Measurements from ENCODE around the gene FRMD8. TPM values are rescaled to one million over a fixed set of nuclear protein-coding genes. Genes with fewer than 3 reads are reported as not detected.

Gene FRMD8
- total RNA-seq, 4 donors from 2014 or later = 44.1 to 88.7 (median 81.0) TPM

DNA sequence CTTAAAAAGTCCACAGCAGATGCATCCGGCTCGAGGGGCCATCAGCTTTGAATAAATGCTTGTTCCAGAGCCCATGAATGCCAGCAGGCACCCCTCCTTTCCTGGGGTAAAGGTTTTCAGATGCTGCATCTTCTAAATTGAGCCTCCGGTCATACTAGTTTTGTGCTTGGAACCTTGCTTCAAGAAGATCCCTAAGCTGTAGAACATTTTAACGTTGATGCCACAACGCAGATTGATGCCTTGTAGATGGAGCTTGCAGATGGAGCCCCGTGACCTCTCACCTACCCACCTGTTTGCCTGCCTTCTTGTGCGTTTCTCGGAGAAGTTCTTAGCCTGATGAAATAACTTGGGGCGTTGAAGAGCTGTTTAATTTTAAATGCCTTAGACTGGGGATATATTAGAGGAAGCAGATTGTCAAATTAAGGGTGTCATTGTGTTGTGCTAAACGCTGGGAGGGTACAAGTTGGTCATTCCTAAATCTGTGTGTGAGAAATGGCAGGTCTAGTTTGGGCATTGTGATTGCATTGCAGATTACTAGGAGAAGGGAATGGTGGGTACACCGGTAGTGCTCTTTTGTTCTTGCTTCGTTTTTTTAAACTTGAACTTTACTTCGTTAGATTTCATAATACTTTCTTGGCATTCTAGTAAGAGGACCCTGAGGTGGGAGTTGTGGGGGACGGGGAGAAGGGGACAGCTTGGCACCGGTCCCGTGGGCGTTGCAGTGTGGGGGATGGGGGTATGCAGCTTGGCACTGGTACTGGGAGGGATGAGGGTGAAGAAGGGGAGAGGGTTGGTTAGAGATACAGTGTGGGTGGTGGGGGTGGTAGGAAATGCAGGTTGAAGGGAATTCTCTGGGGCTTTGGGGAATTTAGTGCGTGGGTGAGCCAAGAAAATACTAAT, 38.0 kb downstream of the FRMD8 start:
- no peaks in the 10 kb centered on the region for H3K9me3 ChIP-seq
- peak overlapping the region; percentile 99 to 100 (median 100) for H3K27ac ChIP-seq
- peaks cover 13 to 55% (median 20%) of the 10 kb centered on the region in 3 donors for H3K4me1 ChIP-seq
- H3K36me3 ChIP-seq = peaks cover 0 to 46% (median 38%) of the 10 kb centered on the region in 3 donors
- WGBS, 2 donors = 0% methylated on average over 17 to 18 of the region's 18 CpGs
- no peak for DNase-seq
- no peaks in the 10 kb centered on the region for H3K27me3 ChIP-seq
- intact Hi-C loops (cut with DNase I) = loop anchor here (10.0 kb wide), 1 partner anchor 50 kb away; no protein-coding TSS in a partner anchor
- peak overlapping the region; percentile 69 to 95 (median 84) for H3K4me3 ChIP-seq
- peak in 1 of 4 donors; percentile 29 for TF ChIP-seq POLR2A (IDR thresholded peaks at IDR 0.05)
- TF ChIP-seq, protein P1, sequence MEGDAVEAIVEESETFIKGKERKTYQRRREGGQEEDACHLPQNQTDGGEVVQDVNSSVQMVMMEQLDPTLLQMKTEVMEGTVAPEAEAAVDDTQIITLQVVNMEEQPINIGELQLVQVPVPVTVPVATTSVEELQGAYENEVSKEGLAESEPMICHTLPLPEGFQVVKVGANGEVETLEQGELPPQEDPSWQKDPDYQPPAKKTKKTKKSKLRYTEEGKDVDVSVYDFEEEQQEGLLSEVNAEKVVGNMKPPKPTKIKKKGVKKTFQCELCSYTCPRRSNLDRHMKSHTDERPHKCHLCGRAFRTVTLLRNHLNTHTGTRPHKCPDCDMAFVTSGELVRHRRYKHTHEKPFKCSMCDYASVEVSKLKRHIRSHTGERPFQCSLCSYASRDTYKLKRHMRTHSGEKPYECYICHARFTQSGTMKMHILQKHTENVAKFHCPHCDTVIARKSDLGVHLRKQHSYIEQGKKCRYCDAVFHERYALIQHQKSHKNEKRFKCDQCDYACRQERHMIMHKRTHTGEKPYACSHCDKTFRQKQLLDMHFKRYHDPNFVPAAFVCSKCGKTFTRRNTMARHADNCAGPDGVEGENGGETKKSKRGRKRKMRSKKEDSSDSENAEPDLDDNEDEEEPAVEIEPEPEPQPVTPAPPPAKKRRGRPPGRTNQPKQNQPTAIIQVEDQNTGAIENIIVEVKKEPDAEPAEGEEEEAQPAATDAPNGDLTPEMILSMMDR (IDR thresholded peaks at IDR 0.05) = peak in 1 of 6 experiments; percentile 13

DNA sequence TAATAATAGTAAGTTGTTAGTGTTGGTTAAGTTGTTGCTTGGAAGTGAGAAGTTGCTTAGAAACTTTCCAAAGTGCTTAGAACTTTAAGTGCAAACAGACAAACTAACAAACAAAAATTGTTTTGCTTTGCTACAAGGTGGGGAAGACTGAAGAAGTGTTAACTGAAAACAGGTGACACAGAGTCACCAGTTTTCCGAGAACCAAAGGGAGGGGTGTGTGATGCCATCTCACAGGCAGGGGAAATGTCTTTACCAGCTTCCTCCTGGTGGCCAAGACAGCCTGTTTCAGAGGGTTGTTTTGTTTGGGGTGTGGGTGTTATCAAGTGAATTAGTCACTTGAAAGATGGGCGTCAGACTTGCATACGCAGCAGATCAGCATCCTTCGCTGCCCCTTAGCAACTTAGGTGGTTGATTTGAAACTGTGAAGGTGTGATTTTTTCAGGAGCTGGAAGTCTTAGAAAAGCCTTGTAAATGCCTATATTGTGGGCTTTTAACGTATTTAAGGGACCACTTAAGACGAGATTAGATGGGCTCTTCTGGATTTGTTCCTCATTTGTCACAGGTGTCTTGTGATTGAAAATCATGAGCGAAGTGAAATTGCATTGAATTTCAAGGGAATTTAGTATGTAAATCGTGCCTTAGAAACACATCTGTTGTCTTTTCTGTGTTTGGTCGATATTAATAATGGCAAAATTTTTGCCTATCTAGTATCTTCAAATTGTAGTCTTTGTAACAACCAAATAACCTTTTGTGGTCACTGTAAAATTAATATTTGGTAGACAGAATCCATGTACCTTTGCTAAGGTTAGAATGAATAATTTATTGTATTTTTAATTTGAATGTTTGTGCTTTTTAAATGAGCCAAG, 38.9 kb downstream of the FRMD8 start:
- no peaks in the 10 kb centered on the region for H3K9me3 ChIP-seq
- H3K4me3 ChIP-seq = peak overlapping the region; percentile 69 to 95 (median 84)
- 0 to 1% methylated on average over 8 to 9 of the region's 9 CpGs for WGBS, 2 donors
- no peaks in the 10 kb centered on the region for H3K27me3 ChIP-seq
- TF ChIP-seq, protein P1 (IDR thresholded peaks at IDR 0.05) = peak in 3 of 6 experiments; percentile 46 to 50 (median 48)
- TF ChIP-seq POLR2A (IDR thresholded peaks at IDR 0.05) = peak in 3 of 4 donors; percentile 55 to 86 (median 59)
- peaks cover 0 to 46% (median 38%) of the 10 kb centered on the region in 3 donors for H3K36me3 ChIP-seq
- peak overlapping the region; percentile 99 to 100 (median 100) for H3K27ac ChIP-seq
- peaks cover 12 to 55% (median 23%) of the 10 kb centered on the region in 3 donors for H3K4me1 ChIP-seq
- DNase-seq = no peak
- intact Hi-C loops (cut with DNase I) = loop anchor here (10.0 kb wide), 1 partner anchor 49 kb away; no protein-coding TSS in a partner anchor

DNA sequence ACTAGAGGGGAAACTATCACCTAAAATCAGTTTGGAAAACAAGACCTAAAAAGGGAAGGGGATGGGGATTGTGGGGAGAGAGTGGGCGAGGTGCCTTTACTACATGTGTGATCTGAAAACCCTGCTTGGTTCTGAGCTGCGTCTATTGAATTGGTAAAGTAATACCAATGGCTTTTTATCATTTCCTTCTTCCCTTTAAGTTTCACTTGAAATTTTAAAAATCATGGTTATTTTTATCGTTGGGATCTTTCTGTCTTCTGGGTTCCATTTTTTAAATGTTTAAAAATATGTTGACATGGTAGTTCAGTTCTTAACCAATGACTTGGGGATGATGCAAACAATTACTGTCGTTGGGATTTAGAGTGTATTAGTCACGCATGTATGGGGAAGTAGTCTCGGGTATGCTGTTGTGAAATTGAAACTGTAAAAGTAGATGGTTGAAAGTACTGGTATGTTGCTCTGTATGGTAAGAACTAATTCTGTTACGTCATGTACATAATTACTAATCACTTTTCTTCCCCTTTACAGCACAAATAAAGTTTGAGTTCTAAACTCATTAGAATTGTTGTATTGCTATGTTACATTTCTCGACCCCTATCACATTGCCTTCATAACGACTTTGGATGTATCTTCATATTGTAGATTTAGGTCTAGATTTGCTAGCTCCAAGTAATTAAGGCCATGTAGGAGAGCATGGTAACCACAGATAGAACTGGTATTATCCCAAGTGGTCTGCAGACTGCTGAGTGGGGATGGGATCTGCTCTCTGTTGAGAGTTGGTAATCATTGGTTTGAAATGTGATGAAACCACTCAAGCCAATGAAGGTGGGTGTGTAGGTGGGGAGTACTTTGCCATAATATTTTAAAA, 39.8 kb downstream of the FRMD8 start:
- intact Hi-C loops (cut with DNase I) = loop anchor here (10.0 kb wide), 1 partner anchor 49 kb away; no protein-coding TSS in a partner anchor

More for the DNA sequence above, 39.8 kb downstream of the FRMD8 start:
- peak overlapping the region; percentile 69 to 95 (median 84) for H3K4me3 ChIP-seq
- TF ChIP-seq, protein P1 (IDR thresholded peaks at IDR 0.05) = no peak
- TF ChIP-seq POLR2A (IDR thresholded peaks at IDR 0.05) = peak in 3 of 4 donors; percentile 44 to 71 (median 61)
- peaks cover 5 to 55% (median 23%) of the 10 kb centered on the region in 3 donors for H3K4me1 ChIP-seq
- WGBS, 2 donors = 0 to 1% methylated on average over 9 of the region's 9 CpGs
- H3K27me3 ChIP-seq = no peaks in the 10 kb centered on the region
- H3K36me3 ChIP-seq = peaks cover 0 to 46% (median 38%) of the 10 kb centered on the region in 3 donors
- H3K9me3 ChIP-seq = no peaks in the 10 kb centered on the region
- no peak for DNase-seq
- peak overlapping the region; percentile 99 to 100 (median 100) for H3K27ac ChIP-seq
